Spleen (tissue), 11 donors: Measurements from ENCODE around the gene VAV2. TPM values are rescaled to one million over a fixed set of nuclear protein-coding genes. Genes with fewer than 3 reads are reported as not detected.

Experiments used
- DNase-seq: peaks from one replicate; pipeline ENCODE4 v3.0.0-alpha.2; 2020
- H3K27ac ChIP-seq, 8 donors: fragments of 200-600 bp; sonication (generic) in 7 of 8; 1 replicate in 4 of 8; 2 replicates in 4 of 8; pipeline versions ENCODE4 v1.5.0 to v1.8.0; 2016 to 2021; ENCODE audit warnings: inconsistent platforms in 4 of 8, mild to moderate bottlenecking in 4 of 8, moderate library complexity in 1 of 8
- H3K27me3 ChIP-seq, 7 donors: fragments of 200-600 bp; sonication (generic) in 6 of 7; replicated peaks in 1 of 7; 1 replicate in 4 of 7; 2 replicates in 3 of 7; pipeline versions ENCODE4 v1.5.0 to v1.8.0; 2016 to 2021; ENCODE audit warnings: inconsistent platforms in 3 of 7, mild to moderate bottlenecking in 1 of 7
- H3K36me3 ChIP-seq, 6 donors: fragments of 200-600 bp; sonication (generic) in 5 of 6; 1 replicate in 4 of 6; 2 replicates in 2 of 6; pipeline versions ENCODE4 v1.5.0 to v1.8.0; 2016 to 2021; ENCODE audit warnings: inconsistent platforms in 2 of 6
- H3K4me1 ChIP-seq, 6 donors: fragments of 200-600 bp; sonication (generic) in 5 of 6; 1 replicate in 3 of 6; 2 replicates in 3 of 6; pipeline versions ENCODE4 v1.5.0 to v1.8.0; 2016 to 2021; ENCODE audit warnings: inconsistent platforms in 3 of 6
- H3K4me3 ChIP-seq, 8 donors: fragments of 200-600 bp; sonication (generic) in 7 of 8; 1 replicate in 4 of 8; 2 replicates in 4 of 8; pipeline versions ENCODE4 v1.5.0 to v1.8.0; 2016 to 2021; ENCODE audit warnings: inconsistent platforms in 4 of 8, mild to moderate bottlenecking in 4 of 8, moderate library complexity in 2 of 8
- H3K9me3 ChIP-seq, 8 donors: fragments of 200-600 bp; sonication (generic) in 7 of 8; 1 replicate in 4 of 8; 2 replicates in 4 of 8; pipeline versions ENCODE4 v1.5.0 to v1.8.0; 2016 to 2021; ENCODE audit warnings: inconsistent platforms in 4 of 8
- CTCF ChIP-seq, 11 experiments: fragments of 200-600 bp in 7 of 11; fragments of 450-650 bp in 4 of 11; sonication (generic) in 4 of 11; IDR thresholded peaks in 8 of 11; conservative IDR thresholded peaks in 3 of 11; 1 replicate in 7 of 11; 2 replicates in 4 of 11; pipeline versions ENCODE4 v1.4.0 to v1.8.0; 2016 to 2021; ENCODE audit warnings: antibody characterized with exemption in 11 of 11, inconsistent platforms in 4 of 11, mild to moderate bottlenecking in 1 of 11
- POLR2A ChIP-seq, 3 donors: fragments of 450-650 bp; IDR thresholded peaks; one replicate each; pipeline ENCODE4 v1.5.1; 2017; ENCODE audit warnings: antibody characterized with exemption in 3 of 3, mild to moderate bottlenecking in 1 of 3
- POLR2AphosphoS5 ChIP-seq, 3 donors: sonication (generic); formaldehyde crosslinking; IDR thresholded peaks; one replicate each; pipeline ENCODE4 v1.5.1; 2017; ENCODE audit warnings: antibody characterized with exemption in 3 of 3
- WGBS, 5 donors: extraction: QIAGEN DNeasy Blood & Tissue Kit in 3 of 5; methylation state at CpG; one replicate each; pipeline versions ENCODE4 v1.1.5 to v1.1.7; 2013 to 2018; 5-methylcytosine and 5-hydroxymethylcytosine counted together
- intact Hi-C: fragments of 100-400 bp; cut with DNase I; formaldehyde crosslinking; loops from one replicate; pipeline ENCODE4 v1.15.0; 2023; ENCODE audit warnings: low total_unique reads
- polyA plus RNA-seq, 3 donors: library from polyadenylated mRNA; stranded (reverse); fragments of 200-250 nt; gene quantifications; one replicate each; pipeline ENCODE4 v1.2.1, GENCODE V29; 2013
- total RNA-seq, 7 donors: library from RNA; depleted of rRNA in 3 of 7; stranded (reverse); fragments of >200 nt in 3 of 7; fragmentation: NEBNext Ultra II Directional in 4 of 7; extraction: Animal tissue kit (Norgen Biotek cat#: 25700) in 4 of 7; gene quantifications; one replicate each; pipeline versions ENCODE4 v1.1.0 to v1.2.1, GENCODE V29; 2016 to 2021
- donor health status: healthy with polysubstance abuse.
- donor health status: DM: no; HTN: no; CAD: no; lungs with moderate emphysema.
- donor health status: DM: no; HTN: no; CAD: no.
- donor health status: Bipolar disorder and iron deficiency.
- donor health status: healthy.
- donor health status: DM: no; HTN: no; CAD: no.
- donor health status: DM: yes; HTN: yes; CAD: no.

The VAV2 gene
- total and polyA plus RNA-seq, 10 donors, result 14.2 to 39.2 (median 23.3) TPM

DNA sequence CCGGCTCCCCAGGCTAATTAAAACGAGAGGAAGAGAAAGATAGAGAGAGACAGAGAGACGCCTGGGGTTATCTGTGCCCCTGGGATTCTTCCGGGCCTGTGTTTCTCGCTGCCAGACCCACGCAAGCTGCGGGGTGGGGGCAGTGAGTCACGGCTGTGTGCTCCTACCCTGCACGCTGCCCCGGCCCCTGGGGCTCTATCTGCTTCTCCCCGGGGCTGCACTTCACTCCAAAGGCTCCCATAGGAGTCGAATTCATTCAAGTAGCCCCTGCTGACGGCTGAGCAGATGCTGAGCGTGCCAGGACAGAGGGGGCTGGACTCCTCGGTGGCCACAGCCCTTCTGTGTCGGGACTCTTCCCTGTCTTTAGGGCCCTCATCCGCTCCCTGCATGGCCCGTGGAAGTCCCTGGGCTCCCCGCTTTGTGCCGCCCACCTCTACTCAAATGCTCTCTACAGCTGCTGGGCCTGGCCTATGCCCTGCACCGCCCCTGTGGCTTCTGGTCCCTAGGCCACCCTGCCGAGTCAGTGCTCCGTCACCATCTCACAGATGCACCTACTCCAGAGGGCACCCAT is 276.7 kb downstream of the VAV2 start:
- Histone ChIP-seq H3K4me1 (peaks cover 0 to 39% (median 7%) of the 10 kb centered on the region in 6 donors), H3K36me3 (no peaks in the 10 kb centered on the region), H3K4me3 (no peak overlapping the region), H3K9me3 (no peaks in the 10 kb centered on the region), H3K27me3 (peaks cover 0 to 74% (median 0%) of the 10 kb centered on the region in 7 donors), H3K27ac (peak overlapping the region in 3 of 8 donors; percentile 36 to 58 (median 48))
- TF ChIP-seq POLR2AphosphoS5 (IDR thresholded peaks at IDR 0.05) (no peak), CTCF (IDR thresholded peaks at IDR 0.05 in 8 of 11, conservative IDR thresholded peaks at IDR 0.05 in 3 of 11) (no peak), POLR2A (IDR thresholded peaks at IDR 0.05) (no peak)
- intact Hi-C loops, result no loop called here
- WGBS, 5 donors, result 55 to 79% (median 69%) methylated on average over 21 to 23 of the region's 23 CpGs
- peak; percentile 62 for DNase-seq

DNA sequence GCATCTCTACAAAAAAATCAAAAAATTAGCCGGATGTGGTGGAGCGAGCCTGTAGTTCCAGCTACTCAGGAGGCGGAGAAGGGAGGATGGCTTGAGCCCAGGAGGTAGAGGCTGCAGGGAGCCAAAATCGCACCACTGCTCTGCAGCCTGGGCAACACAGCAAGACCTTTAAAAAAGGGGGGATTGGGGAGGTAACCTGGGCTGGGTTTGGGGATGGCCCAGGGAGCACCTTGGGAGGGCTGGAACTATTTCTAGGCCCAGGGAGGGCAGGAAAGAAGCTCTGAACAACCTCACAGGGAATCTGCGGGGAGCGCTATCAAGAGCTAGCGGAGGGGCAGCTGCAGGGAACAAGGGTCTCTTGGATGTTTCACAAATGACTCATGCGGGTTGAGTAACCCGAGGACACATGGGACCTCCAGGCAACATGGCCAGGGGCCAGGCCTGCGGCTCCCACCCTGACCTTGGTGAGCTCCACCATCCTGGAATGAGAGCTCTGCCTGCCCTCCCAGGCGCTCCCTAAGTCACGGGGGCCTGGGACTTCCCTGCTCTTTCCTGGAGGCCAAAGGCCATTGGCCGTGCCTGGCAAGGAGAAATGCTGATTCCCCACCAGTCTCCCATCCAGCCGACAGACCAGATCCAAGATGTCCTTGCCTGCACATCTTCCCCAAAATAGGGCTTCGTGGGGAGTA is 277.4 kb downstream of the VAV2 start:
- WGBS, 5 donors, result 58 to 86% (median 74%) methylated on average over 10 to 15 of the region's 15 CpGs
- no peak for TF ChIP-seq POLR2A (IDR thresholded peaks at IDR 0.05)
- peak; percentile 51 to 78 (median 56) for TF ChIP-seq POLR2AphosphoS5 (IDR thresholded peaks at IDR 0.05)
- no peak for TF ChIP-seq CTCF (IDR thresholded peaks at IDR 0.05 in 8 of 11, conservative IDR thresholded peaks at IDR 0.05 in 3 of 11)
- Histone ChIP-seq H3K9me3 (no peaks in the 10 kb centered on the region), H3K27ac (peak overlapping the region in 3 of 8 donors; percentile 36 to 58 (median 48)), H3K4me3 (no peak overlapping the region), H3K27me3 (peaks cover 0 to 74% (median 0%) of the 10 kb centered on the region in 7 donors), H3K36me3 (no peaks in the 10 kb centered on the region), H3K4me1 (peaks cover 0 to 46% (median 7%) of the 10 kb centered on the region in 6 donors)
- no peak for DNase-seq
- intact Hi-C loops, result no loop called here

GRCh38 chr9:133713960-133714495 is 278.1 kb downstream of the VAV2 start:
- TF ChIP-seq POLR2A (IDR thresholded peaks at IDR 0.05) (no peak), POLR2AphosphoS5 (IDR thresholded peaks at IDR 0.05) (no peak), CTCF (IDR thresholded peaks at IDR 0.05 in 8 of 11, conservative IDR thresholded peaks at IDR 0.05 in 3 of 11) (no peak)
- H3K9me3 ChIP-seq, result no peaks in the 10 kb centered on the region
- intact Hi-C loops, result no loop called here
- no peaks in the 10 kb centered on the region for H3K36me3 ChIP-seq
- H3K4me1 ChIP-seq, result peaks cover 0 to 53% (median 8%) of the 10 kb centered on the region in 6 donors
- peak overlapping the region in 1 of 8 donors; percentile 48 for H3K27ac ChIP-seq
- no peak for DNase-seq
- H3K4me3 ChIP-seq, result no peak overlapping the region
- H3K27me3 ChIP-seq, result peaks cover 0 to 69% (median 0%) of the 10 kb centered on the region in 7 donors
- WGBS, 5 donors, result 87 to 93% (median 90%) methylated on average over 17 to 18 of the region's 18 CpGs
